H9 (cell line): ENCODE measurements around the gene TMEM269. TPM values are rescaled to one million over a fixed set of nuclear protein-coding genes. Genes with fewer than 3 reads are reported as not detected.

ENCODE experiments used
- DNase-seq: peaks from one replicate; pipeline ENCODE4 v3.0.0-alpha.2; 2017
- H2AFZ ChIP-seq: one replicate; pipeline ENCODE4 v1.6.1; 2013; ENCODE audit warnings: mild to moderate bottlenecking, low read length, control low read depth, moderate library complexity
- H2AK5ac ChIP-seq: 2 replicates; pipeline ENCODE4 v1.6.1; 2013; ENCODE audit warnings: low read length, control low read depth, mixed read lengths; ENCODE audit not compliant: insufficient read length
- H2BK120ac ChIP-seq: one replicate; pipeline ENCODE4 v1.6.1; 2013; ENCODE audit warnings: low read depth, mild to moderate bottlenecking, low read length, control low read depth, inconsistent platforms; ENCODE audit not compliant: poor library complexity, severe bottlenecking
- H2BK12ac ChIP-seq: 2 replicates; pipeline ENCODE4 v1.6.1; 2013; ENCODE audit warnings: low read length, control low read depth, mixed read lengths, low read depth; ENCODE audit not compliant: insufficient read length
- H2BK15ac ChIP-seq: 2 replicates; pipeline ENCODE4 v1.6.1; 2013; ENCODE audit warnings: low read depth, low read length, control low read depth
- H2BK20ac ChIP-seq: one replicate; pipeline ENCODE4 v1.6.1; 2013; ENCODE audit warnings: low read depth, mild to moderate bottlenecking, low read length, control low read depth, inconsistent platforms; ENCODE audit not compliant: poor library complexity, severe bottlenecking
- H2BK5ac ChIP-seq: 2 replicates; pipeline ENCODE4 v1.6.1; 2013; ENCODE audit warnings: low read length, control low read depth, mixed read lengths; ENCODE audit not compliant: insufficient read length
- H3K14ac ChIP-seq: 2 replicates; pipeline ENCODE4 v1.6.1; 2013; ENCODE audit warnings: low read length, control low read depth; ENCODE audit not compliant: insufficient read depth
- H3K18ac ChIP-seq: 2 replicates; pipeline ENCODE4 v1.6.1; 2013; ENCODE audit warnings: low read depth, mild to moderate bottlenecking, mixed read lengths, low read length, control low read depth; ENCODE audit not compliant: insufficient read length
- H3K23ac ChIP-seq: 2 replicates; pipeline ENCODE4 v1.6.1; 2013; ENCODE audit warnings: low read length, control low read depth, mixed read lengths, low read depth; ENCODE audit not compliant: insufficient read length
- H3K23me2 ChIP-seq: 2 replicates; pipeline ENCODE4 v1.6.1; 2013; ENCODE audit warnings: low read depth, mild to moderate bottlenecking, mixed read lengths, low read length, control low read depth; ENCODE audit not compliant: insufficient read length, poor library complexity, severe bottlenecking
- H3K27ac ChIP-seq: 2 replicates; pipeline ENCODE4 v1.5.1; 2013; ENCODE audit warnings: low read length, control low read depth, mixed read lengths, low read depth; ENCODE audit not compliant: insufficient read length
- H3K27me3 ChIP-seq: 2 replicates; pipeline ENCODE4 v1.6.1; 2013; ENCODE audit warnings: low read length, control low read depth, inconsistent platforms; ENCODE audit not compliant: insufficient read depth
- H3K4ac ChIP-seq: 2 replicates; pipeline ENCODE4 v1.6.1; 2013; ENCODE audit warnings: low read depth, mild to moderate bottlenecking, control low read depth, inconsistent platforms, low read length, moderate library complexity
- H3K4me1 ChIP-seq: 2 replicates; pipeline ENCODE4 v1.6.1; 2013; ENCODE audit warnings: low read length, control low read depth, inconsistent platforms; ENCODE audit not compliant: insufficient read depth
- H3K4me2 ChIP-seq: 2 replicates; pipeline ENCODE4 v1.6.1; 2013; ENCODE audit warnings: low read length, control low read depth, mixed read lengths; ENCODE audit not compliant: insufficient read length, insufficient read depth
- H3K56ac ChIP-seq: 2 replicates; pipeline ENCODE4 v1.6.1; 2013; ENCODE audit warnings: low read depth, mild to moderate bottlenecking, mixed read lengths, low read length, control low read depth; ENCODE audit not compliant: insufficient read length
- H3K79me1 ChIP-seq: 2 replicates; pipeline ENCODE4 v1.6.1; 2013; ENCODE audit warnings: low read depth, mild to moderate bottlenecking, moderate library complexity, low read length, control low read depth, inconsistent platforms; ENCODE audit not compliant: insufficient read depth, poor library complexity, severe bottlenecking
- H3K79me2 ChIP-seq: 2 replicates; pipeline ENCODE4 v1.6.1; 2013; ENCODE audit warnings: low read length, control low read depth, inconsistent platforms; ENCODE audit not compliant: insufficient read depth
- H3K9ac ChIP-seq: 2 replicates; pipeline ENCODE4 v1.6.1; 2013; ENCODE audit warnings: low read length, control low read depth, mixed read lengths; ENCODE audit not compliant: insufficient read length; ENCODE audit errors: extremely low read depth
- H3K9me3 ChIP-seq: one replicate; pipeline ENCODE4 v1.6.1; 2013; ENCODE audit warnings: low read depth, low read length, inconsistent platforms; ENCODE audit not compliant: control insufficient read depth
- H3T11ph ChIP-seq: one replicate; pipeline ENCODE4 v1.6.1; 2013; ENCODE audit warnings: mild to moderate bottlenecking, low read length, control low read depth, inconsistent platforms
- H4K20me1 ChIP-seq: one replicate; pipeline ENCODE4 v1.6.1; 2013; ENCODE audit not compliant: control insufficient read depth, insufficient read length, insufficient read depth
- H4K5ac ChIP-seq: 2 replicates; pipeline ENCODE4 v1.6.1; 2013; ENCODE audit warnings: low read depth, mild to moderate bottlenecking, mixed read lengths, low read length, control low read depth; ENCODE audit not compliant: insufficient read length
- H4K8ac ChIP-seq: replicated peaks from 2 replicates; pipeline ENCODE4 v1.6.1; 2013; ENCODE audit warnings: low read length, control low read depth, mixed read lengths, low read depth; ENCODE audit not compliant: insufficient read length
- H4K91ac ChIP-seq: 2 replicates; pipeline ENCODE4 v1.6.1; 2013; ENCODE audit warnings: low read depth, mild to moderate bottlenecking, moderate library complexity, mixed read lengths, low read length, control low read depth; ENCODE audit not compliant: insufficient read length
- H3K27ac Mint-ChIP-seq, 3 experiments: 2 replicates in 2 of 3; 3 replicates in 1 of 3; pipeline ENCODE4 v1.8.0; 2020 to 2021; ENCODE audit warnings: mixed read lengths in 3 of 3, mild to moderate bottlenecking in 1 of 3, moderate library complexity in 1 of 3
- H3K27me3 Mint-ChIP-seq: 2 replicates; pipeline ENCODE4 v1.8.0; 2021; ENCODE audit warnings: low read depth, mild to moderate bottlenecking, moderate library complexity, mixed read lengths
- H3K36me3 Mint-ChIP-seq, 3 experiments: 2 replicates in 2 of 3; 3 replicates in 1 of 3; pipeline ENCODE4 v1.8.0; 2020 to 2021; ENCODE audit warnings: low read depth in 3 of 3, mixed read lengths in 3 of 3; ENCODE audit not compliant: insufficient read depth in 1 of 3
- H3K4me1 Mint-ChIP-seq, 2 experiments: 2 replicates each; pipeline ENCODE4 v1.8.0; 2020; ENCODE audit warnings: mixed read lengths in 2 of 2
- H3K4me3 Mint-ChIP-seq, 2 experiments: 2 replicates in 1 of 2; 3 replicates in 1 of 2; pipeline ENCODE4 v1.8.0; 2020 to 2021; ENCODE audit warnings: mild to moderate bottlenecking in 2 of 2, mixed read lengths in 2 of 2, moderate library complexity in 1 of 2
- H3K9me3 Mint-ChIP-seq, 2 experiments: 2 replicates in 1 of 2; 3 replicates in 1 of 2; pipeline ENCODE4 v1.8.0; 2020; ENCODE audit warnings: mild to moderate bottlenecking in 2 of 2, mixed read lengths in 2 of 2, moderate library complexity in 1 of 2
- CTCF ChIP-seq: fragments of 200-600 bp; sonication (generic); conservative IDR thresholded peaks from 3 replicates; pipeline ENCODE4 v1.8.0; 2021; ENCODE audit warnings: antibody characterized with exemption, mild to moderate bottlenecking
- WGBS: extraction: QIAGEN DNeasy Blood & Tissue Kit; methylation state at CpG from one replicate; pipeline ENCODE4 v1.1.7; 2013; ENCODE audit warnings: missing lambda C conversion rate, low lambda C conversion rate, mixed read lengths; ENCODE audit not compliant: insufficient read length; ENCODE audit errors: extremely low coverage; 5-methylcytosine and 5-hydroxymethylcytosine counted together
- total RNA-seq: library from RNA; stranded (reverse); gene quantifications from 2 replicates; pipeline ENCODE4 v1.2.1, GENCODE V29; 2021

TMEM269 gene
- total RNA-seq, 1 experiment from 2014 or later: 0.17 TPM

- Histone ChIP-seq H3K79me2 (no peaks in the 10 kb centered on the region), H3K14ac (no peak overlapping the region), H2BK120ac (no peak overlapping the region), H4K20me1 (no peaks in the 10 kb centered on the region), H3K27me3 (no peaks in the 10 kb centered on the region), H2BK12ac (no peak overlapping the region), H3K4me2 (no peak overlapping the region), H2BK5ac (no peak overlapping the region), H3K4ac (no peak overlapping the region), H3K4me1 (no peaks in the 10 kb centered on the region), H3K56ac (no peak overlapping the region), H3K9me3 (no peaks in the 10 kb centered on the region), H3K18ac (no peak overlapping the region), H3K9ac (no peak overlapping the region), H3K79me1 (no peaks in the 10 kb centered on the region), H2BK15ac (no peak overlapping the region), H3K27ac (no peak overlapping the region), H2AFZ (no peak overlapping the region), H3K23ac (no peak overlapping the region), H2BK20ac (no peak overlapping the region), H3T11ph (no peak overlapping the region), H4K91ac (no peak overlapping the region), H2AK5ac (no peak overlapping the region), H4K5ac (no peak overlapping the region), H3K23me2 (no peaks in the 10 kb centered on the region), H4K8ac (no peak overlapping the region)
- H3K27me3 Mint-ChIP-seq: no peaks in the 10 kb centered on the region
- no peak for DNase-seq
- H3K9me3 Mint-ChIP-seq: no peaks in the 10 kb centered on the region
- no CpG with 5 or more reads among the region's 2 CpGs for WGBS
- no peak for TF ChIP-seq CTCF
- 0 out of 4 replicates have a peak, but pooled peaks cover 0 to 3% of the 10 kb centered on the region in 2 experiments for H3K4me1 Mint-ChIP-seq
- peaks cover 23 to 74% (median 60%) of the 10 kb centered on the region in 3 experiments for H3K36me3 Mint-ChIP-seq
- no peak overlapping the region for H3K4me3 Mint-ChIP-seq
- H3K27ac Mint-ChIP-seq: no peak overlapping the region
Observed at GRCh38 chr1:42779725-42780124, 5.1 kb upstream of the TMEM269 start.
